ENCODE data around the gene SH3TC2. TPM values are rescaled to one million over a fixed set of nuclear protein-coding genes. Genes with fewer than 3 reads are reported as not detected.

SH3TC2 gene
- total and polyA plus RNA-seq, 4 donors, result 0.28 to 3.3 (median 0.64) TPM

DNA sequence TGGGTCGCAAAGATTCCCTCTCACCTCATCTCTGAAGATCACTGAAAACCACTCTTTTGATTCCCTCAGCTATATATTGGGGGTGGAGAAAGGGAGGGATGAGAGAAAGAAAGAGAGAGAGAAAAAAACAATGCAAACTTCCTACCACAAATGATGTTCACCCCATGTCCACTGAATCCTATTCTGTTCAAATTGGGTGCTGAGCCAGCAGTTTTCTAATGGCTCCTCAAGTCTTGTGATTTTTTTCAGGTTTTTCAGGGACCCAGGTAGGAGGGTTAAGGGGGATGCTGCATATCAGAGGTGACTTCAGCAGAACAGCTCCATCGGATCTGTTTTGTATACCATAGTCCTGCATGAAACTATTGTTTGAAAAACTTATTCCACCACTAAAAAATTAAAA is 95.9 kb downstream of the SH3TC2 start:
- Histone ChIP-seq H3K36me3 (ENCODE audit: control insufficient read depth in 4 of 4, insufficient read depth in 4 of 4, low read length in 4 of 4) (no peaks in the 10 kb centered on the region), H3K27me3 (ENCODE audit: control insufficient read depth in 3 of 3, insufficient read depth in 3 of 3, low read length in 2 of 3) (no peaks in the 10 kb centered on the region), H3K9ac (ENCODE audit: insufficient read depth in 1 of 2, low read length in 2 of 2) (no peak overlapping the region), H3K4me1 (ENCODE audit: control insufficient read depth in 5 of 5, insufficient read depth in 5 of 5, low read length in 5 of 5) (peaks cover 0 to 8% (median 0%) of the 10 kb centered on the region in 5 donors), H3K27ac (ENCODE audit: low read depth in 1 of 2, low read length in 1 of 2) (peak overlapping the region in 1 of 2 donors; percentile 89), H3K9me3 (ENCODE audit: control insufficient read depth in 4 of 4, insufficient read depth in 3 of 4, low read length in 3 of 4) (no peaks in the 10 kb centered on the region), H3K4me3 (no peak overlapping the region)
- TF ChIP-seq, protein P1, sequence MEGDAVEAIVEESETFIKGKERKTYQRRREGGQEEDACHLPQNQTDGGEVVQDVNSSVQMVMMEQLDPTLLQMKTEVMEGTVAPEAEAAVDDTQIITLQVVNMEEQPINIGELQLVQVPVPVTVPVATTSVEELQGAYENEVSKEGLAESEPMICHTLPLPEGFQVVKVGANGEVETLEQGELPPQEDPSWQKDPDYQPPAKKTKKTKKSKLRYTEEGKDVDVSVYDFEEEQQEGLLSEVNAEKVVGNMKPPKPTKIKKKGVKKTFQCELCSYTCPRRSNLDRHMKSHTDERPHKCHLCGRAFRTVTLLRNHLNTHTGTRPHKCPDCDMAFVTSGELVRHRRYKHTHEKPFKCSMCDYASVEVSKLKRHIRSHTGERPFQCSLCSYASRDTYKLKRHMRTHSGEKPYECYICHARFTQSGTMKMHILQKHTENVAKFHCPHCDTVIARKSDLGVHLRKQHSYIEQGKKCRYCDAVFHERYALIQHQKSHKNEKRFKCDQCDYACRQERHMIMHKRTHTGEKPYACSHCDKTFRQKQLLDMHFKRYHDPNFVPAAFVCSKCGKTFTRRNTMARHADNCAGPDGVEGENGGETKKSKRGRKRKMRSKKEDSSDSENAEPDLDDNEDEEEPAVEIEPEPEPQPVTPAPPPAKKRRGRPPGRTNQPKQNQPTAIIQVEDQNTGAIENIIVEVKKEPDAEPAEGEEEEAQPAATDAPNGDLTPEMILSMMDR (IDR thresholded peaks at IDR 0.05; ENCODE audit: control extremely low read depth, extremely low read depth), result no peak
- ATAC-seq (ENCODE audit: insufficient read depth, low FRiP score), result no peak
- 98% methylated on average over 2 of the region's 2 CpGs for WGBS, 2 donors
- no peak for DNase-seq

DNA sequence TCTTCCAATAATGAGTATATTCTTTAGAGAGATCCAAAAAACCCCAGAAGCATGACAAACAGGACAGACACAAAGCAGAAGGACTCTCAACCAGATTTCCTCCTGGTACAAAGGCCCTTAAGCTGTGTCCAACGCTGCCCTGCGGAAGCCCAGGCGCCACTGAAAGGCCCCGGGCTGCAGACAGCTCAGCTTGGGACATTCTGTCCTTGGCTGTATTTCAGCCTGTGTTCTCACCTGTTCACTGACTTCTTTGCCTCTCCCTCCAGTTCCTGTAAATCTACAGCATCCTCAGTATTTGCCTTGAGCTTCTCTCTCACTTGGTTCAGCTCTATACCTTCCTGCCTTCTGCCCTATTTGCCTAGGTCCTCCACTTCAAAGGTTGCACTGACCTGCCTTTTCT is 96.5 kb downstream of the SH3TC2 start:
- 72 to 75% methylated on average over 4 of the region's 4 CpGs for WGBS, 2 donors
- H3K27ac ChIP-seq (ENCODE audit: low read depth in 1 of 2, low read length in 1 of 2), result peak overlapping the region; percentile 75 to 89
- TF ChIP-seq, protein P1 (IDR thresholded peaks at IDR 0.05; ENCODE audit: control extremely low read depth, extremely low read depth), result no peak
- ATAC-seq (ENCODE audit: insufficient read depth, low FRiP score), result peak; percentile 37
- H3K4me3 ChIP-seq, result no peak overlapping the region
- H3K4me1 ChIP-seq (ENCODE audit: control insufficient read depth in 5 of 5, insufficient read depth in 5 of 5, low read length in 5 of 5), result peaks cover 0 to 8% (median 0%) of the 10 kb centered on the region in 5 donors
- H3K36me3 ChIP-seq (ENCODE audit: control insufficient read depth in 4 of 4, insufficient read depth in 4 of 4, low read length in 4 of 4), result no peaks in the 10 kb centered on the region
- no peak for DNase-seq
- H3K9ac ChIP-seq (ENCODE audit: insufficient read depth in 1 of 2, low read length in 2 of 2), result no peak overlapping the region
- H3K27me3 ChIP-seq (ENCODE audit: control insufficient read depth in 3 of 3, insufficient read depth in 3 of 3, low read length in 2 of 3), result no peaks in the 10 kb centered on the region
- H3K9me3 ChIP-seq (ENCODE audit: control insufficient read depth in 4 of 4, insufficient read depth in 3 of 4, low read length in 3 of 4), result no peaks in the 10 kb centered on the region

DNA sequence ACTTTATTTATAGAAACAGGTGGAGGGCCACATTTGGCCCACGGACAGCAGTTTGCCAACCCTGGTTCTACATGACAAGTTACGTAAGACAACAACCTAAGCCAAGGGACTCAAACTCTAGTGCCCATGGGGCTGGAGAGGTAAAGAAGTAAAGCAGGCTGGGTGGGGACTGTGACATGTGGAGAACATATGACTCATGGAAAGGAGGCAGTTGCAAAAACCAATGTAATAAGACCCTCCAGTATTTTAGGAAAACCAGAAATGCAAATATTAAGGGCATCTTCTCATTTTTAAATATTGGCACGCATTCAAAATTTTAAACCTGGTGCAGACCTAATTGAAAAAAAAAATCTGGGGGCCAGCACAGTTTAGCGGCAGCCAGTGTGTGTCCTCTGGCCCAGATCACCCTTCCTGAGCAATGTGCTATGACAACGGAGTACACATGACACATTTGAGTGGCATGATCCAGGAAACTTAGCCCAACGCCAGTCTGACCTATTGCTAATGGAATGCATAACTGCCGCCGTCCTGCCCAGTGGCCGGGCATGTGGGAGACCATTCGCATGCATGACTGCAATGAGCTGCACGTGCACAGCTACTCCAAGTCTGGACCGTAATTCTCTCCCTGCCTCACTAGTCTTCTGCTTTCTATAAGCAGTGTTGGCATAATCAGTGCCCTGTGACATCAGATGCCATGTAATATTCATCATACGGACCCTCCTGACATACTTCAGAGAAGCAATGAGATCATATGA is 97.2 kb downstream of the SH3TC2 start:
- peak; percentile 40 to 63 (median 62) for DNase-seq
- peak overlapping the region; percentile 75 to 89 for H3K27ac ChIP-seq (ENCODE audit: low read depth in 1 of 2, low read length in 1 of 2)
- H3K27me3 ChIP-seq (ENCODE audit: control insufficient read depth in 3 of 3, insufficient read depth in 3 of 3, low read length in 2 of 3), result no peaks in the 10 kb centered on the region
- H3K36me3 ChIP-seq (ENCODE audit: control insufficient read depth in 4 of 4, insufficient read depth in 4 of 4, low read length in 4 of 4), result no peaks in the 10 kb centered on the region
- peaks cover 0 to 8% (median 0%) of the 10 kb centered on the region in 5 donors for H3K4me1 ChIP-seq (ENCODE audit: control insufficient read depth in 5 of 5, insufficient read depth in 5 of 5, low read length in 5 of 5)
- H3K4me3 ChIP-seq, result no peak overlapping the region
- TF ChIP-seq, protein P1 (IDR thresholded peaks at IDR 0.05; ENCODE audit: control extremely low read depth, extremely low read depth), result no peak
- peak; percentile 78 for ATAC-seq (ENCODE audit: insufficient read depth, low FRiP score)
- no peak overlapping the region for H3K9ac ChIP-seq (ENCODE audit: insufficient read depth in 1 of 2, low read length in 2 of 2)
- H3K9me3 ChIP-seq (ENCODE audit: control insufficient read depth in 4 of 4, insufficient read depth in 3 of 4, low read length in 3 of 4), result no peaks in the 10 kb centered on the region
- WGBS, 2 donors, result 52 to 77% methylated on average over 13 of the region's 13 CpGs

Measured in lung (tissue), 12 donors.